Astrocyte of the spinal cord (primary cell): Measurements from ENCODE around the gene COL4A2.

ENCODE experiments used
- DNase-seq: peaks from one replicate; pipeline ENCODE4 v3.0.0; 2011; ENCODE audit warnings: low read depth, low spot score
- H3K4me3 ChIP-seq: 2 replicates; pipeline ENCODE4 v1.5.1; 2011; ENCODE audit warnings: low read depth, mild to moderate bottlenecking, low read length, moderate library complexity
- CTCF ChIP-seq: IDR thresholded peaks from 2 replicates; pipeline ENCODE4 v1.5.1; 2012; ENCODE audit warnings: low read depth, mild to moderate bottlenecking, low read length, inconsistent platforms
- in situ Hi-C: cut with HindIII; loops from 2 replicates; pipeline ENCODE4 v1.10.0; 2017; ENCODE audit warnings: low sequenced_read_pairs

Gene COL4A2

GRCh38 chr13:110477706-110478245, 170.7 kb downstream of the COL4A2 start:
- no peak overlapping the region for H3K4me3 ChIP-seq
- in situ Hi-C loops: no loop called here
- TF ChIP-seq CTCF: no peak
- DNase-seq: no peak

- no peak for DNase-seq
- in situ Hi-C loops: no loop called here
- TF ChIP-seq CTCF: no peak
- H3K4me3 ChIP-seq: no peak overlapping the region
Measured at GRCh38 chr13:110478405-110479214, 171.5 kb downstream of the COL4A2 start.

- DNase-seq: no peak
- in situ Hi-C loops: no loop called here
- TF ChIP-seq CTCF: no peak
- no peak overlapping the region for H3K4me3 ChIP-seq
Measured at GRCh38 chr13:110479215-110479545, 172.1 kb downstream of the COL4A2 start.

- in situ Hi-C loops: no loop called here
- DNase-seq: no peak
- TF ChIP-seq CTCF: no peak
- no peak overlapping the region for H3K4me3 ChIP-seq
Measured at GRCh38 chr13:110479648-110480047, 172.6 kb downstream of the COL4A2 start.

GRCh38 chr13:110480161-110480560, 173.1 kb downstream of the COL4A2 start:
- in situ Hi-C loops: no loop called here
- no peak for TF ChIP-seq CTCF
- no peak overlapping the region for H3K4me3 ChIP-seq
- DNase-seq: no peak

GRCh38 chr13:110483386-110483968, 176.4 kb downstream of the COL4A2 start:
- DNase-seq: no peak
- TF ChIP-seq CTCF: no peak
- in situ Hi-C loops: no loop called here
- no peak overlapping the region for H3K4me3 ChIP-seq
